H1 (cell line): ENCODE results near the gene CMPK2. TPM values are rescaled to one million over a fixed set of nuclear protein-coding genes. Genes with fewer than 3 reads are reported as not detected.

Experiments
- CTCF ChIA-PET: fragments of 300-600 bp; sonication (Branson Sonifier 250); formaldehyde crosslinking; loops from one replicate; lab custom pipeline; 2021; ENCODE audit not compliant: partially characterized antibody; lab: Charles Lee
- POLR2A ChIA-PET: fragments of 300-600 bp; sonication (Branson Sonifier 250); formaldehyde crosslinking; loops from one replicate; lab custom pipeline; 2021; ENCODE audit warnings: inconsistent platforms; ENCODE audit not compliant: partially characterized antibody; lab: Charles Lee
- DNase-seq, 2 experiments: peaks; one replicate each; pipeline versions ENCODE4 v3.0.0 to v3.0.0-alpha.2; 2010 to 2022; ENCODE audit warnings: low spot score in 2 of 2, low read depth in 1 of 2, mixed read lengths in 1 of 2
- FAIRE-seq: peaks from 2 replicates; lab custom pipeline; 2011; peaks lifted over from hg19 to GRCh38; lab: Jason Lieb, UNC
- H2AFZ ChIP-seq: 2 replicates; pipeline ENCODE4 v1.8.1; 2012; ENCODE audit warnings: low read length, inconsistent platforms
- H2AK5ac ChIP-seq: 2 replicates; pipeline ENCODE4 v1.6.1; 2013; ENCODE audit warnings: low read depth, low read length
- H2BK120ac ChIP-seq: replicated peaks from 2 replicates; pipeline ENCODE3; 2013; ENCODE audit warnings: low read depth, low read length, inconsistent platforms
- H2BK12ac ChIP-seq: 2 replicates; pipeline ENCODE4 v1.6.1; 2013; ENCODE audit warnings: low read depth, low read length
- H2BK15ac ChIP-seq: 2 replicates; pipeline ENCODE4 v1.6.1; 2013; ENCODE audit warnings: low read length
- H2BK20ac ChIP-seq: 2 replicates; pipeline ENCODE4 v1.6.1; 2013; ENCODE audit warnings: low read length
- H2BK5ac ChIP-seq: 2 replicates; pipeline ENCODE4 v1.6.1; 2013; ENCODE audit warnings: low read depth, low read length
- H3K14ac ChIP-seq: 2 replicates; pipeline ENCODE4 v1.6.1; 2013; ENCODE audit warnings: inconsistent platforms; ENCODE audit not compliant: insufficient read length
- H3K18ac ChIP-seq: 2 replicates; pipeline ENCODE4 v1.6.1; 2013; ENCODE audit warnings: low read length; ENCODE audit errors: extremely low read depth
- H3K23ac ChIP-seq: 2 replicates; pipeline ENCODE4 v1.6.1; 2013; ENCODE audit warnings: inconsistent platforms; ENCODE audit not compliant: insufficient read length
- H3K23me2 ChIP-seq: 2 replicates; pipeline ENCODE4 v1.6.1; 2013; ENCODE audit warnings: low read depth, low read length
- H3K27ac ChIP-seq: 2 replicates; pipeline ENCODE4 v1.6.1; 2011; ENCODE audit warnings: low read depth, low read length, inconsistent platforms
- H3K27me3 ChIP-seq, 4 experiments: replicated peaks in 1 of 4; 1 replicate in 1 of 4; 2 replicates in 3 of 4; pipeline versions ENCODE4 v1.6.1 to v1.8.1; 2011 to 2013; ENCODE audit warnings: low read length in 3 of 4, mild to moderate bottlenecking in 3 of 4, inconsistent platforms in 2 of 4, mixed read lengths in 2 of 4, moderate library complexity in 1 of 4; ENCODE audit not compliant: control insufficient read depth in 3 of 4, insufficient read depth in 3 of 4; ENCODE audit errors: extremely low read depth in 1 of 4
- H3K36me3 ChIP-seq, 4 experiments: 2 replicates each; pipeline versions ENCODE4 v1.6.1 to v1.8.1; 2011 to 2013; ENCODE audit warnings: mild to moderate bottlenecking in 4 of 4, low read length in 3 of 4, moderate library complexity in 2 of 4, control low read depth in 1 of 4, inconsistent platforms in 1 of 4; ENCODE audit not compliant: insufficient read depth in 4 of 4, control insufficient read depth in 2 of 4
- H3K4ac ChIP-seq: replicated peaks from 2 replicates; pipeline ENCODE3; 2013; ENCODE audit warnings: low read length, low read depth, mixed read lengths, inconsistent platforms; ENCODE audit not compliant: insufficient read length
- H3K4me1 ChIP-seq, 4 experiments: replicated peaks in 1 of 4; 1 replicate in 1 of 4; 2 replicates in 3 of 4; pipeline versions ENCODE4 v1.6.1 to v1.8.1; 2011 to 2013; ENCODE audit warnings: low read length in 3 of 4, inconsistent platforms in 2 of 4, mixed read lengths in 1 of 4; ENCODE audit not compliant: insufficient read depth in 4 of 4, control insufficient read depth in 3 of 4
- H3K4me2 ChIP-seq, 2 experiments: 2 replicates each; pipeline versions ENCODE4 v1.6.1 to v1.8.1; 2011 to 2013; ENCODE audit warnings: low read depth in 2 of 2, low read length in 2 of 2, control low read depth in 1 of 2, inconsistent platforms in 1 of 2, mild to moderate bottlenecking in 1 of 2; ENCODE audit not compliant: insufficient read depth in 1 of 2
- H3K4me3 ChIP-seq, 4 experiments: fragments of 200-600, 300-600 bp in 1 of 4; sonication (generic), shearing (Covaris generic), sonication (Bioruptor Twin) in 1 of 4; 2 replicates each; pipeline versions ENCODE4 v1.5.1 to v1.8.1; 2011 to 2016; ENCODE audit warnings: low read length in 4 of 4, low read depth in 3 of 4, control low read depth in 2 of 4, inconsistent platforms in 2 of 4, mild to moderate bottlenecking in 2 of 4, mixed read lengths in 1 of 4, moderate library complexity in 1 of 4; ENCODE audit not compliant: insufficient read depth in 2 of 4; ENCODE audit errors: extremely low read depth in 1 of 4
- H3K56ac ChIP-seq: replicated peaks from 2 replicates; pipeline ENCODE3; 2013; ENCODE audit warnings: low read depth, mild to moderate bottlenecking, mixed read lengths, low read length, inconsistent platforms; ENCODE audit not compliant: insufficient read length
- H3K79me1 ChIP-seq: 2 replicates; pipeline ENCODE4 v1.6.1; 2013; ENCODE audit warnings: low read depth, low read length, control low read depth
- H3K79me2 ChIP-seq, 2 experiments: 2 replicates each; pipeline versions ENCODE4 v1.6.1 to v1.8.1; 2012 to 2013; ENCODE audit warnings: low read length in 2 of 2, mild to moderate bottlenecking in 2 of 2, inconsistent platforms in 1 of 2; ENCODE audit not compliant: insufficient read depth in 2 of 2, control insufficient read depth in 1 of 2
- H3K9ac ChIP-seq, 4 experiments: replicated peaks in 1 of 4; 1 replicate in 1 of 4; 2 replicates in 3 of 4; pipeline versions ENCODE4 v1.6.1 to v1.8.1; 2011 to 2013; ENCODE audit warnings: low read depth in 3 of 4, low read length in 3 of 4, control low read depth in 2 of 4, mild to moderate bottlenecking in 2 of 4, moderate library complexity in 2 of 4, inconsistent platforms in 1 of 4; ENCODE audit errors: extremely low read depth in 1 of 4
- H3K9me3 ChIP-seq, 2 experiments: 2 replicates each; pipeline versions ENCODE4 v1.6.1 to v1.8.1; 2012 to 2013; ENCODE audit warnings: mild to moderate bottlenecking in 2 of 2, moderate library complexity in 2 of 2, control low read depth in 1 of 2, inconsistent platforms in 1 of 2, low read depth in 1 of 2, low read length in 1 of 2, mixed read lengths in 1 of 2; ENCODE audit not compliant: insufficient read depth in 2 of 2
- H4K20me1 ChIP-seq, 2 experiments: replicated peaks in 1 of 2; 2 replicates each; pipeline versions ENCODE3 to v1.8.1; 2011 to 2013; ENCODE audit warnings: inconsistent platforms in 2 of 2, low read length in 2 of 2, mild to moderate bottlenecking in 1 of 2; ENCODE audit not compliant: insufficient read depth in 2 of 2, control insufficient read depth in 1 of 2
- H4K5ac ChIP-seq: 2 replicates; pipeline ENCODE4 v1.6.1; 2013; ENCODE audit warnings: low read length, low read depth, mixed read lengths, inconsistent platforms; ENCODE audit not compliant: insufficient read length
- H4K8ac ChIP-seq: 2 replicates; pipeline ENCODE4 v1.8.0; 2013; ENCODE audit warnings: mild to moderate bottlenecking, moderate library complexity, low read length, inconsistent platforms; ENCODE audit not compliant: insufficient read depth; ENCODE audit errors: extremely low read depth
- H4K91ac ChIP-seq: replicated peaks from 2 replicates; pipeline ENCODE3; 2013; ENCODE audit warnings: low read length, mixed read lengths, inconsistent platforms; ENCODE audit not compliant: insufficient read length
- CBX8 ChIP-seq: fragments of 300-800, 300-1000 bp; sonication (generic); IDR thresholded peaks from 2 replicates; pipeline ENCODE4 v1.7.1; 2016; ENCODE audit warnings: low read depth, low read length, borderline replicate concordance
- CEBPB ChIP-seq: IDR thresholded peaks from 2 replicates; pipeline ENCODE4 v1.6.1; 2012; ENCODE audit warnings: low read depth, low read length
- CTBP2 ChIP-seq: IDR thresholded peaks from 2 replicates; pipeline ENCODE4 v1.7.0; 2011; ENCODE audit warnings: borderline replicate concordance, mild to moderate bottlenecking, moderate library complexity, mixed read lengths, low read length; ENCODE audit not compliant: insufficient read depth, insufficient read length
- EP300 ChIP-seq, 2 experiments: IDR thresholded peaks; 1 replicate in 1 of 2; 2 replicates in 1 of 2; pipeline ENCODE4 v1.6.1; 2011 to 2012; ENCODE audit warnings: low read depth in 2 of 2, low read length in 2 of 2, mild to moderate bottlenecking in 2 of 2, borderline replicate concordance in 1 of 2, inconsistent platforms in 1 of 2, moderate library complexity in 1 of 2
- KDM4A ChIP-seq: IDR thresholded peaks from one replicate; pipeline ENCODE4 v1.7.1; 2012; ENCODE audit warnings: low read depth, mild to moderate bottlenecking, moderate library complexity, low read length, inconsistent platforms; ENCODE audit not compliant: severe bottlenecking
- POU5F1 ChIP-seq: IDR thresholded peaks from 2 replicates; pipeline ENCODE4 v1.6.1; 2011; ENCODE audit warnings: low read depth, mild to moderate bottlenecking, low read length, moderate library complexity
- RFX5 ChIP-seq: IDR thresholded peaks from 2 replicates; pipeline ENCODE4 v1.6.1; 2011; ENCODE audit warnings: low read depth, low read length, improper control_type of control experiment, borderline replicate concordance
- SIRT6 ChIP-seq: IDR thresholded peaks from one replicate; pipeline ENCODE4 v1.7.1; 2012; ENCODE audit warnings: low read length, inconsistent platforms
- SIX5 ChIP-seq: IDR thresholded peaks from 2 replicates; pipeline ENCODE4 v1.6.1; 2011; ENCODE audit warnings: mild to moderate bottlenecking, low read depth, low read length
- SP2 ChIP-seq: IDR thresholded peaks from 2 replicates; pipeline ENCODE4 v1.6.1; 2012; ENCODE audit warnings: mild to moderate bottlenecking, low read length, inconsistent platforms
- SP4 ChIP-seq: IDR thresholded peaks from 2 replicates; pipeline ENCODE4 v1.6.1; 2012; ENCODE audit warnings: low read length, inconsistent platforms
- WGBS, 2 experiments: shearing (Covaris generic) in 1 of 2; methylation state at CpG; one replicate each; pipeline versions ENCODE4 v1.1.6 to v1.1.7; 2013 to 2015; ENCODE audit warnings: low lambda C conversion rate in 2 of 2, mixed read lengths in 2 of 2, inconsistent platforms in 1 of 2, low coverage in 1 of 2, missing lambda C conversion rate in 1 of 2; ENCODE audit not compliant: insufficient replicate concordance in 2 of 2, insufficient coverage in 1 of 2, insufficient read length in 1 of 2; ENCODE audit errors: extremely low coverage in 1 of 2, missing lambda C conversion rate in 1 of 2; 5-methylcytosine and 5-hydroxymethylcytosine counted together
- polyA plus RNA-seq, 7 experiments: library from polyadenylated mRNA; depleted of rRNA in 3 of 7; stranded (reverse) in 5 of 7; unstranded in 2 of 7; fragments of >200 nt in 5 of 7; fragments of 200-250 nt in 2 of 7; gene quantifications; 1 replicate in 5 of 7; 2 replicates in 1 of 7; 4 replicates in 1 of 7; pipeline versions ENCODE4 v1.2.1 to v1.2.3, GENCODE V29; 2011 to 2013; ENCODE audit warnings: missing spikeins in 2 of 7, mixed read lengths in 2 of 7
- total RNA-seq: library from RNA; stranded (reverse); fragmentation: NEBNext Ultra II Directional; extraction: Animal tissue kit (Norgen Biotek cat#: 25700); gene quantifications from 2 replicates; pipeline ENCODE4 v1.2.1, GENCODE V29; 2021
- TF ChIP-seq, protein P1 (sequence below): IDR thresholded peaks from 2 replicates; pipeline ENCODE4 v1.6.1; 2012; ENCODE audit warnings: low read length, inconsistent platforms

CMPK2 gene
- total and polyA plus RNA-seq, 2 of the 8 experiments (the other 6 are each of a cell fraction or from before 2014, with no cell fraction given), result 0.28 to 0.53 TPM

DNA sequence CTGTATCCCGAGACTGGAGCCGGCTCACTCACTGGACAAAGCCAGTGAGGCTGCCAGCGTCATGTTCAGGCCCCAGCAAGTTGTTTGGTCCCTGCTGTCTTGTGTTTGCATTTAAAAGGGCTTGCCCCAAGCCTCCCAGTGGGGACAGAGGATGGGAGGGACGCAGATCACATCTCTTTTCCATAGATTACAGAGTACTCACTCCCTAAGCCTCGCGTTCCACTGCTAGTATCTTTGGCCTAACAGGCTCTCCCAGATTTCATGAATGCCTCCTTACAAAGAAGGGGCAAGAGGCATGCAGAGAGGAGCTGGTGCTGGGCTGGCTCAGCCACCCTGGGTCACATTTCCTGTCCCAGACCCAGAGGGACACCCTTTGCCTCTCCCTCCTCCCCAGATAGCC, 59.1 kb downstream of the CMPK2 start:
- ChIA-PET CTCF (interaction anchor here (1.0 to 1.2 kb wide), 3 partner anchors 15 to 34 kb away, joined by 3 to 4 read pairs (median 3); no protein-coding TSS in a partner anchor), POLR2A (interaction anchor here (0.6 to 0.8 kb wide), 3 partner anchors 11 to 1433 kb away, joined by 3 read pairs; no protein-coding TSS in a partner anchor)
- Histone ChIP-seq H3K56ac (no peak overlapping the region), H4K91ac (no peak overlapping the region), H3K18ac (no peak overlapping the region), H4K20me1 (no peaks in the 10 kb centered on the region), H3K23me2 (no peaks in the 10 kb centered on the region), H3K79me2 (no peaks in the 10 kb centered on the region), H2AFZ (no peak overlapping the region), H3K36me3 (no peaks in the 10 kb centered on the region), H2BK120ac (no peak overlapping the region), H3K4me2 (peak overlapping the region; percentile 45 to 46), H3K23ac (no peak overlapping the region), H3K27me3 (peaks cover 0 to 25% (median 15%) of the 10 kb centered on the region in 4 experiments; a peak in 6 of 7 replicates), H3K4me1 (peaks cover 11 to 25% (median 16%) of the 10 kb centered on the region in 4 experiments), H3K14ac (no peak overlapping the region), H2BK20ac (no peak overlapping the region), H2BK15ac (no peak overlapping the region), H2AK5ac (no peak overlapping the region), H4K8ac (no peak overlapping the region), H3K27ac (no peak overlapping the region), H3K4ac (no peak overlapping the region), H2BK12ac (0 out of 2 replicates have a peak overlapping the region, but pooled peaks have one; percentile 29), H3K9ac (no peak overlapping the region), H3K79me1 (no peaks in the 10 kb centered on the region), H3K9me3 (no peaks in the 10 kb centered on the region), H2BK5ac (no peak overlapping the region), H4K5ac (no peak overlapping the region), H3K4me3 (peak overlapping the region in 1 of 4 experiments; percentile 25; a peak in 2 of 8 replicates)
- DNase-seq (peak; percentile 51 to 57), FAIRE-seq (peak; percentile 93)
- 2% methylated on average over 6 of the region's 6 CpGs; no CpG with 5 or more reads in 1 of the 2 experiments for WGBS, 2 experiments
- TF ChIP-seq SIX5, result no peak
- peak; percentile 65; the same call in 1 of the 2 replicates for TF ChIP-seq POU5F1
- TF ChIP-seq, protein P1, sequence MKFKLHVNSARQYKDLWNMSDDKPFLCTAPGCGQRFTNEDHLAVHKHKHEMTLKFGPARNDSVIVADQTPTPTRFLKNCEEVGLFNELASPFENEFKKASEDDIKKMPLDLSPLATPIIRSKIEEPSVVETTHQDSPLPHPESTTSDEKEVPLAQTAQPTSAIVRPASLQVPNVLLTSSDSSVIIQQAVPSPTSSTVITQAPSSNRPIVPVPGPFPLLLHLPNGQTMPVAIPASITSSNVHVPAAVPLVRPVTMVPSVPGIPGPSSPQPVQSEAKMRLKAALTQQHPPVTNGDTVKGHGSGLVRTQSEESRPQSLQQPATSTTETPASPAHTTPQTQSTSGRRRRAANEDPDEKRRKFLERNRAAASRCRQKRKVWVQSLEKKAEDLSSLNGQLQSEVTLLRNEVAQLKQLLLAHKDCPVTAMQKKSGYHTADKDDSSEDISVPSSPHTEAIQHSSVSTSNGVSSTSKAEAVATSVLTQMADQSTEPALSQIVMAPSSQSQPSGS, result no peak
- TF ChIP-seq CEBPB, result no peak
- no peak for TF ChIP-seq SIRT6
- no peak for TF ChIP-seq CBX8
- TF ChIP-seq CTBP2, result no peak
- no peak for TF ChIP-seq KDM4A
- no peak for TF ChIP-seq EP300 (IDR thresholded peaks at IDR 0.05; ENCODE audit: borderline replicate concordance in 1 of 2, low read depth in 2 of 2, low read length in 2 of 2)
- TF ChIP-seq RFX5, result no peak
- TF ChIP-seq SP4, result no peak
- no peak for TF ChIP-seq SP2
